GM06990 (cell line): Measurements from ENCODE around the gene RAB27A.

Source experiments
- DNase-seq: peaks from one replicate; pipeline ENCODE4 v3.0.0-alpha.2; 2011; ENCODE audit not compliant: insufficient read length; ENCODE audit errors: extremely low read depth
- H3K27me3 ChIP-seq: replicated peaks from 2 replicates; pipeline ENCODE4 v1.6.0; 2011; ENCODE audit warnings: low read length; ENCODE audit not compliant: control insufficient read depth, insufficient read depth
- H3K36me3 ChIP-seq: 2 replicates; pipeline ENCODE4 v1.5.1; 2011; ENCODE audit warnings: low read length; ENCODE audit not compliant: control insufficient read depth, insufficient read depth
- H3K4me3 ChIP-seq: replicated peaks from 2 replicates; pipeline ENCODE4 v1.5.1; 2011; ENCODE audit warnings: low read depth, mild to moderate bottlenecking, control low read depth, low read length
- TF ChIP-seq, protein P1 (sequence below): IDR thresholded peaks from 2 replicates; pipeline ENCODE4 v1.5.1; 2011; ENCODE audit warnings: low read length, control low read depth, mild to moderate bottlenecking, inconsistent platforms; ENCODE audit not compliant: insufficient read depth, poor library complexity, severe bottlenecking

Gene RAB27A

DNA sequence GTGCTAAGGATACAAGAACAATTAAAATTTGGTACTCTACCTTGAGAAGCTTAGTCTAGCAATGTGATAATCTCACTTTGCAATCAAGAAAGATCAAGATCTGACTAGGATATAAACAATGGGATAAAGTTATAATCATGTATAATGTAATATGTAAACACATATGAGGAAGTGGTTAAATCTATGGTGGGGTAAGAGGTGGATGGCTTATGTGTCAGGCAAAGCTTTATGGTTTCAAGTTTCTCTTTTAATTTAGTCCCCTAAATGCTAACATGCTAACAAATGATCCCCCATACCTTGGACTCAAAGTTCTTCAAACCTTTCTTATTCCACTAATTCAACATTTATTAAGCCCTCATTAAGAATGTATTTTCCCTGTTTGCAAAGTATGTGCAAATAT, 95.4 kb downstream of the RAB27A start:
- no peaks in the 10 kb centered on the region for H3K27me3 ChIP-seq
- no peak for DNase-seq
- H3K36me3 ChIP-seq: peaks cover 2% of the 10 kb centered on the region
- TF ChIP-seq, protein P1, sequence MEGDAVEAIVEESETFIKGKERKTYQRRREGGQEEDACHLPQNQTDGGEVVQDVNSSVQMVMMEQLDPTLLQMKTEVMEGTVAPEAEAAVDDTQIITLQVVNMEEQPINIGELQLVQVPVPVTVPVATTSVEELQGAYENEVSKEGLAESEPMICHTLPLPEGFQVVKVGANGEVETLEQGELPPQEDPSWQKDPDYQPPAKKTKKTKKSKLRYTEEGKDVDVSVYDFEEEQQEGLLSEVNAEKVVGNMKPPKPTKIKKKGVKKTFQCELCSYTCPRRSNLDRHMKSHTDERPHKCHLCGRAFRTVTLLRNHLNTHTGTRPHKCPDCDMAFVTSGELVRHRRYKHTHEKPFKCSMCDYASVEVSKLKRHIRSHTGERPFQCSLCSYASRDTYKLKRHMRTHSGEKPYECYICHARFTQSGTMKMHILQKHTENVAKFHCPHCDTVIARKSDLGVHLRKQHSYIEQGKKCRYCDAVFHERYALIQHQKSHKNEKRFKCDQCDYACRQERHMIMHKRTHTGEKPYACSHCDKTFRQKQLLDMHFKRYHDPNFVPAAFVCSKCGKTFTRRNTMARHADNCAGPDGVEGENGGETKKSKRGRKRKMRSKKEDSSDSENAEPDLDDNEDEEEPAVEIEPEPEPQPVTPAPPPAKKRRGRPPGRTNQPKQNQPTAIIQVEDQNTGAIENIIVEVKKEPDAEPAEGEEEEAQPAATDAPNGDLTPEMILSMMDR: no peak
- no peak overlapping the region; the same call in 1 of the 2 replicates for H3K4me3 ChIP-seq

DNA sequence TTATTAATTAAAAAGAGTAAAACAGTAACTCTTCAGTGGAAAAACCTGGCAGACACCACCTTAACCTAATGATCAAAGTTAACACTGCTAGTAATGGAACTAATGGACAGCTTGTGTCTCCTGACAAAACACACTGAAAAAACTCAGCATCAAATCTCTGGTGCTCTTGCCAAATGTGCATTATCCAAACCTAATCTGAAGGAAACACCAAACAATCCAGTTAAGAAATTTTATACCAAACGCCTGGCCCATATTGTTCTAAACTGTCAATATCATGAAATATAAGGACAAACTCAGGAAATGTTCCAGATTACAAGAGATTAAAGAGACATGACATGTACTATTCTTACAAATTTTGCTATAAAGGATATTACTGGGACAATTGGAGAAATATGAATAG, 103.3 kb downstream of the RAB27A start:
- no peaks in the 10 kb centered on the region for H3K27me3 ChIP-seq
- no peak overlapping the region for H3K4me3 ChIP-seq
- peaks cover 2% of the 10 kb centered on the region for H3K36me3 ChIP-seq
- TF ChIP-seq, protein P1: no peak
- no peak for DNase-seq

DNA sequence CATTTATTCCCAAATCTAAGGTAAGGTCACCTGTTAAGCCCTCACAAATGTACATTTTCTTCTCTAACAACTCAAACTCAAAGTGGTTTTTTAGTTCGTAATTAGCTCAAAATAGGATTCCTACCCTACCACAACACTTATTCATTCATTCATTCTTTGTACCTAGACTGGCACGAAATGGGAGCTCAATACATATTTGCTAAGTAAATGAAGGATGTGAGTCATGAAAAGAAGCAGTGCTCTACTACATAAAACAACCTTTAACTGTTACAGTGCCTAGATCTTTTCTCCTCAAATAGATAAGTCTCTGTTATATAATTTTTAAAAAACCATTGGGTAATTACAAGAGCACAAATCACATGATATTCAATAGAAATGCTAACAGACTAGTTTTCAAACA, 105.9 kb downstream of the RAB27A start:
- H3K36me3 ChIP-seq: peaks cover 9% of the 10 kb centered on the region
- no peak for DNase-seq
- H3K4me3 ChIP-seq: no peak overlapping the region
- no peaks in the 10 kb centered on the region for H3K27me3 ChIP-seq
- TF ChIP-seq, protein P1: no peak

DNA sequence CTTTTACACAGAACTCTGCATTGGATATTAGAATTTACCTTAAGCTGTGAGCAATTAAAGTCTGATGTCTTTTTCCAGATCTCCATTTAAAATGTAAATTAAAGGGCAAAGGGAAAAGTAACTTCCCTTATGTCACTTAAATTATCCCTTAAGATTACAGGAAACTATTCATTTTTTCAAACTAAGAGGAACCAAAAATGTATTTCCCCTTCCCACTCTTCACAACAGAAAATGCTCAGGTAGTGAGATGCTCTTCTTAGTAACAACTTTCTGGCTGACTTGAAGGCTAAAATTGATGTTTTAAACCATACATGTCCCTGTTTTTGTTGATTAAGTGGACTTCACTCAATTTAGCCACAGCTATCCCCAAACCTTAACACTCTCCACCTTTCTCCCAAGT, 110.5 kb downstream of the RAB27A start:
- no peak overlapping the region for H3K4me3 ChIP-seq
- DNase-seq: no peak
- no peaks in the 10 kb centered on the region for H3K27me3 ChIP-seq
- H3K36me3 ChIP-seq: peaks cover 7% of the 10 kb centered on the region
- TF ChIP-seq, protein P1: no peak

DNA sequence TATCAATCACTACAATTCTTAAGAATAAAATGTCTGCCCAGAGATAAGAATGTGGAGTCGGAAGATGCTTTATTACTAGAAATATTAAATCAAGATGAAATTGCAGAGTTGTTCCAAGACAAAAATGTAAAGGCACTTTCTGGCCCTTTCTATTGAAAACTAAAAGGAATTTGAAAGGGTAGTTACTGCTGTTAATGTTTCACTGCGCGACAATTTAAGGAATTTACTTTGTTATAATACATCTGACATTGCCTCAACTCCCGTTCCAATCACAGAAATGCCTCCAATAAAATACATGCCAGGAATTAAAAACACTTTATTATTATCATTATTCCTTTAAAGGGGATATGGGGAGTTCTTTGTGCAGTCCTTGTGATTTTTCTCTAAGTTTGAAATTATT, 119.3 kb downstream of the RAB27A start:
- no peak for DNase-seq
- Histone ChIP-seq H3K27me3 (no peaks in the 10 kb centered on the region), H3K4me3 (no peak overlapping the region), H3K36me3 (no peaks in the 10 kb centered on the region)
- TF ChIP-seq, protein P1: no peak

DNA sequence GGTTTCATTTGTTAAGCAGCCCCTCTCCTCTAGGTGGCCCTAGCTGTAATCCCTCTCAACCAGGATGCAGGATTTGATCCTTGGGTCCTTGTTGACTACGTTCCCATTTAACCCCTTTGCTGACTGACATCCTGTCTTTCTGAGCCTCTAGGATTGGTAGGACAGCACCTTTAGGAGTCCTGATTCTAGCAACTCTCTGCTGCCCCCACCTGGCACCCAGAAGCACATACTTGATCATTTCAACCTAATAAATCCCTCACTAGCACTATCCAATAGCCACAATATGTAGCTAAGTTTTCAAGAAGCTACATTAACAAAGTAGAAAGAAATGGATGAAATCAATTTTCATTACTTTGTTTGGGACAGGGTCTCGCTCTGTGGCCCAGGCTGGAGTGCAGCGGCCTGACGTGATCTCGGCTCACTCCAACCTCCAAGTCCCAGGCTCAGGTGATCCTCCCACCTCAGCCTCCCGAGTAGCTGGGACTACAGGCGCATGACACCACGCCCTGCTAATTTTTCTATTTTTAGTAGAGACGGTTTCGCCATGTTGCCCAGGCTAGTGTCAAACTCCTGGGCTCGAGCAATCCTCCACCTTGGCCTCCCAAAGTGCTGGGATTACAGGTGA, 121.2 kb downstream of the RAB27A start:
- no peak overlapping the region for H3K4me3 ChIP-seq
- TF ChIP-seq, protein P1: peak; percentile 84
- H3K27me3 ChIP-seq: no peaks in the 10 kb centered on the region
- peak; percentile 26 for DNase-seq
- no peaks in the 10 kb centered on the region for H3K36me3 ChIP-seq
